ENCODE results near the gene SLC20A1.

DNA sequence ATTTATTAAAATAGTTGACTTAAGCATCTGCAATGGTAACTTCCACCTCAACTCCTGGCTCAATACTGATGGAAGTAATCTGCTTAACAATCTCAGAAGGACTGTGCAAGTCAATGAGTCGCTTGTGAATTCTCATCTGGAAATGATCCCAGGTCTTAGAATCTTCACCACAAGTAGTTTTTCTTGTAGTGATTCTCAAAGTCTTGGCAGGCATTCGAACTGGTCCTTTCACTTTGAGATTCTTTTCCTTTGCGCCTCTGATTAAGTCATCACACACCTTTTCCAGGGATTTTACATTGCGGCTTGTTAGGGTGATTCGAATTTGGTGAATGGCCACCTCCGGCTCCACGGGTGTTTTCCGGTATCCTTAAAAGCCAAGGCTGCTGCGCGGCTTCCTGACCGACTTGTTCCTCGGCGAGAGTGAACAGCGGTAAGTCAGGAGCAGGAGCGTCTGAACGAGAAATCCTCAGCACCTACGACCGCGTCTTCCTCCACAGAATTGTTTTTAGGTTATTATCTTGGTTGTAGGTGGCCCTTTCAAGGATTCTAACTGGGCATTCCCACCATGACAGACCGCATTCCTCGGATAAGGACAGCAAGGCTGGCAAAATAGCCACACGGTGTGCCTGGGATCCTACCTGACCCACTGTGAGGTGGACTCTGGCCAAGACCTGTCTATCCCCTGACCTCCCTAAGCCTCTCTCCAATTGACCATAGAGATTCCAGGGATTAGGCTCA, 23.8 kb upstream of the SLC20A1 start:
- no peak for TF ChIP-seq CTCF (IDR thresholded peaks at IDR 0.05)
- TF ChIP-seq EP300 (IDR thresholded peaks at IDR 0.05), result no peak
